Keratinocyte (primary cell): ENCODE measurements around the gene SLC39A3. TPM values are rescaled to one million over a fixed set of nuclear protein-coding genes. Genes with fewer than 3 reads are reported as not detected.
A peak's percentile ranks its signal among the peaks of the same experiment; 100 is the strongest.

Experiments used
- DNase-seq: peaks from one replicate; pipeline ENCODE4 v3.0.0-alpha.2; 2011; ENCODE audit warnings: low read depth, missing footprints, low spot score
- FAIRE-seq: peaks from 2 replicates; lab custom pipeline; 2011; peaks lifted over from hg19 to GRCh38; lab: Jason Lieb, UNC
- H2AFZ ChIP-seq: 2 replicates; pipeline ENCODE4 v1.6.0; 2012; ENCODE audit warnings: low read length, control low read depth, inconsistent platforms; ENCODE audit not compliant: control insufficient read depth
- H3K27ac ChIP-seq: 2 replicates; pipeline ENCODE4 v1.5.1; 2011; ENCODE audit warnings: low read length; ENCODE audit not compliant: control insufficient read depth, insufficient read depth
- H3K27me3 ChIP-seq: 3 replicates; pipeline ENCODE4 v1.6.0; 2011; ENCODE audit warnings: low read length; ENCODE audit not compliant: control insufficient read depth, insufficient read depth; ENCODE audit errors: extremely low read depth
- H3K36me3 ChIP-seq, 2 experiments: 2 replicates in 1 of 2; 3 replicates in 1 of 2; pipeline ENCODE4 v1.5.1; 2011; ENCODE audit warnings: low read length in 2 of 2, mild to moderate bottlenecking in 1 of 2; ENCODE audit not compliant: control insufficient read depth in 2 of 2, insufficient read depth in 2 of 2; ENCODE audit errors: extremely low read depth in 1 of 2
- H3K4me1 ChIP-seq: 3 replicates; pipeline ENCODE4 v1.5.1; 2011; ENCODE audit warnings: low read length; ENCODE audit not compliant: control insufficient read depth, insufficient read depth; ENCODE audit errors: extremely low read depth
- H3K4me2 ChIP-seq: 3 replicates; pipeline ENCODE4 v1.6.0; 2011; ENCODE audit warnings: low read depth, low read length; ENCODE audit not compliant: control insufficient read depth, insufficient read depth; ENCODE audit errors: extremely low read depth
- H3K4me3 ChIP-seq, 3 experiments: fragments of 200-600 bp in 1 of 3; sonication (generic) in 1 of 3; 2 replicates in 2 of 3; 3 replicates in 1 of 3; pipeline ENCODE4 v1.5.1; 2011 to 2016; ENCODE audit warnings: low read length in 3 of 3, mild to moderate bottlenecking in 3 of 3, control low read depth in 2 of 3, inconsistent platforms in 1 of 3, low read depth in 1 of 3, mixed read lengths in 1 of 3, mixed run types in 1 of 3, moderate library complexity in 1 of 3; ENCODE audit not compliant: control insufficient read depth in 2 of 3, insufficient read depth in 2 of 3; ENCODE audit errors: extremely low read depth in 1 of 3
- H3K79me2 ChIP-seq: 2 replicates; pipeline ENCODE4 v1.6.0; 2012; ENCODE audit warnings: low read length; ENCODE audit not compliant: control insufficient read depth, insufficient read depth
- H3K9ac ChIP-seq: 3 replicates; pipeline ENCODE4 v1.6.0; 2011; ENCODE audit warnings: low read length; ENCODE audit not compliant: control insufficient read depth, insufficient read depth; ENCODE audit errors: extremely low read depth
- H3K9me1 ChIP-seq: 3 replicates; pipeline ENCODE4 v1.6.0; 2011; ENCODE audit warnings: low read length; ENCODE audit not compliant: control insufficient read depth, insufficient read depth; ENCODE audit errors: extremely low read depth
- H3K9me3 ChIP-seq: 2 replicates; pipeline ENCODE4 v1.5.1; 2012; ENCODE audit warnings: low read depth, low read length; ENCODE audit not compliant: control insufficient read depth
- H4K20me1 ChIP-seq: 3 replicates; pipeline ENCODE4 v1.6.0; 2011; ENCODE audit warnings: low read length; ENCODE audit not compliant: control insufficient read depth, insufficient read depth; ENCODE audit errors: extremely low read depth
- CTCF ChIP-seq, 3 experiments: IDR thresholded peaks in 1 of 3; conservative IDR thresholded peaks in 1 of 3; optimal IDR thresholded peaks in 1 of 3; 2 replicates in 2 of 3; 3 replicates in 1 of 3; pipeline versions ENCODE3 to v1.5.1; 2011; ENCODE audit warnings: low read length in 3 of 3, mild to moderate bottlenecking in 3 of 3, moderate library complexity in 2 of 3, control low read depth in 1 of 3, inconsistent platforms in 1 of 3; ENCODE audit not compliant: insufficient read depth in 2 of 3; ENCODE audit errors: extremely low read depth in 1 of 3
- EZH2 ChIP-seq: IDR thresholded peaks from one replicate; pipeline ENCODE4 v1.6.1; 2012; ENCODE audit warnings: inconsistent platforms, mild to moderate bottlenecking, low read length, moderate library complexity
- dilution Hi-C: fragments of 300-500 bp; cut with MboI; formaldehyde crosslinking; loops from one replicate; pipeline ENCODE4 v1.7.0; 2020; ENCODE audit warnings: low sequenced_read_pairs; ENCODE audit not compliant: extremely low pct_ligation_motif_present
- polyA plus RNA-seq, 5 experiments: library from polyadenylated mRNA; depleted of rRNA in 3 of 5; stranded (reverse) in 3 of 5; stranded (forward) in 1 of 5; unstranded in 1 of 5; fragments of >200 nt; gene quantifications; 1 replicate in 1 of 5; 2 replicates in 3 of 5; 3 replicates in 1 of 5; pipeline versions ENCODE4 v1.2.1 to v1.2.3, GENCODE V29; 2011 to 2012; ENCODE audit warnings: missing spikeins in 2 of 5, low read depth in 1 of 5, low replicate concordance in 1 of 5

SLC39A3 gene
- polyA plus RNA-seq, 1 donor (not counting 4 experiments of a cell fraction or from before 2014, with no cell fraction given): 26.2 TPM

- no peak for DNase-seq
Measured at GRCh38 chr19:2782329-2782935, 42.6 kb upstream of the SLC39A3 start.

GRCh38 chr19:2780284-2780683 lies 40.5 kb upstream of the SLC39A3 start:
- no peak overlapping the region for H3K4me3 ChIP-seq
- H3K4me1 ChIP-seq: peaks cover 21% of the 10 kb centered on the region
- dilution Hi-C loops: no loop called here
- no peak for TF ChIP-seq EZH2
- H3K36me3 ChIP-seq: peaks cover 10 to 27% of the 10 kb centered on the region in 2 experiments
- no peaks in the 10 kb centered on the region for H3K27me3 ChIP-seq
- H3K9me3 ChIP-seq: no peaks in the 10 kb centered on the region
- DNase-seq (no peak), FAIRE-seq (no peak)
- H3K9me1 ChIP-seq: peaks cover 5% of the 10 kb centered on the region
- no peak overlapping the region for H3K4me2 ChIP-seq
- peaks cover 21% of the 10 kb centered on the region for H4K20me1 ChIP-seq
- H3K27ac ChIP-seq: no peak overlapping the region
- no peak overlapping the region for H3K9ac ChIP-seq
- no peak overlapping the region for H2AFZ ChIP-seq
- H3K79me2 ChIP-seq: peaks cover 78% of the 10 kb centered on the region

More at GRCh38 chr19:2782329-2782935, 42.6 kb upstream of the SLC39A3 start:
- H3K4me3 ChIP-seq: peak overlapping the region; percentile 85 to 96 (median 92)
- peaks cover 25% of the 10 kb centered on the region for H3K4me1 ChIP-seq
- peaks cover 76% of the 10 kb centered on the region for H3K79me2 ChIP-seq
- peak overlapping the region; percentile 98 for H3K9ac ChIP-seq
- peaks cover 7 to 18% of the 10 kb centered on the region in 2 experiments for H3K36me3 ChIP-seq
- H3K27ac ChIP-seq: peak overlapping the region; percentile 95
- peak; percentile 59 for FAIRE-seq
- no peaks in the 10 kb centered on the region for H3K27me3 ChIP-seq
- dilution Hi-C loops: no loop called here
- H3K4me2 ChIP-seq: peak overlapping the region; percentile 76
- TF ChIP-seq CTCF (optimal IDR thresholded peaks at IDR 0.05 in 1 of 3, IDR thresholded peaks at IDR 0.05 in 1 of 3, conservative IDR thresholded peaks at IDR 0.05 in 1 of 3; ENCODE audit: extremely low read depth in 1 of 3, insufficient read depth in 2 of 3, low read length in 3 of 3): no peak
- TF ChIP-seq EZH2: no peak
- peaks cover 19% of the 10 kb centered on the region for H4K20me1 ChIP-seq
- peaks cover 5% of the 10 kb centered on the region for H3K9me1 ChIP-seq
- H2AFZ ChIP-seq: no peak overlapping the region
- H3K9me3 ChIP-seq: no peaks in the 10 kb centered on the region
